Umbilical cord (tissue), 2 donors: Measurements from ENCODE around the gene CBARP. TPM values are rescaled to one million over a fixed set of nuclear protein-coding genes. Genes with fewer than 3 reads are reported as not detected.
A peak's percentile ranks its signal among the peaks of the same experiment; 100 is the strongest.
"Not testable (repeated sequence)": the region's sequence is repeated elsewhere in the genome, so short reads cannot be mapped to it uniquely, and the experiment has no call there.

Experiments
- DNase-seq: peaks from one replicate; pipeline ENCODE4 v3.0.0-alpha.2; 2015; ENCODE audit warnings: low spot score
- total RNA-seq: library from RNA; depleted of rRNA; stranded (reverse); fragments of >200 nt; gene quantifications from one replicate; pipeline ENCODE4 v1.2.3, GENCODE V29; 2014; ENCODE audit warnings: low replicate concordance; ENCODE audit not compliant: insufficient read depth

Gene CBARP
- total RNA-seq, 1 donor from 2014 or later: not detected

DNA sequence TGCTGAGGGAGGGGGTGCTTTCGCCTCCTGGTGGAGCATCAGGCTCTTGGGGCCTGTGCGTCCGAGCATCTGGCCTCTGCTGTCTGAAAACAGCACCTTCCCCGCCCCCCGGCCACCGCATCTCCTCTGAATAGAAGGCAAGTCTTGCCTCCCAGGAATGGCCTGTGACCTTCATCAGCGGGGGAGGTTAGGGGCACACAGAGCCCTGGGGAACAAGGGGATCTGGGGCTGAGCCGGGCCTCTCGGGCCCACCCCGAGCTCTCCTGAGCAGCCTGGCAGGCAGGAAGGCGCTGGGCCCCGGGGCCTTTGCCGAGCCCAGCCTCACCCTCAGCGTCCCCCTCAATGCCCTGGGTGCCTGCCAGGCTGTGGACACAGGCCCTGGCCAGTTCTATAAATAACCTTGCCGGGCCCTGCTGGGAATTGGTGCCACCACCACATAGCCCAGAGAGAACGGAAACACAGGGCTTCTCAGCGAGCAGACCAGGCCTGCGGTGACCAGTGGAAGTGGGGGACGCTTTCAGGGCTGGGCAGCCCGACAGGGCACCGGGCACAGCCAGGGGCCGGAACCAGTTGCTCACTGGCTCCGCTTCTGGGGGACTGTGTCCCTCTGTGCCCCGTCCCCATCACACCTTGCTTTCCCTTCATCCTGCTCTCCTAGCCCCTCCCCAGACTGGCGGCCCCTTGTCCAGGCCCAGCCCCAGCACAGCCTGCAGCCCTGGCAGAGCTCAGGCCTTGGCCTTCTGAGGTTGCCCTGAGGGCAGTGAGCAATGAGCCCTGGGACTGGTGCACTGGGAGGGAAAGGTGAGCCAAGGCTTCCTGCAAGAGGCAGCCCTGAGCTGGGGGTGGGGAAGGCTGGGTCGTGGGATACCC is 22.7 kb downstream of the CBARP start:
- DNase-seq: no peak

DNA sequence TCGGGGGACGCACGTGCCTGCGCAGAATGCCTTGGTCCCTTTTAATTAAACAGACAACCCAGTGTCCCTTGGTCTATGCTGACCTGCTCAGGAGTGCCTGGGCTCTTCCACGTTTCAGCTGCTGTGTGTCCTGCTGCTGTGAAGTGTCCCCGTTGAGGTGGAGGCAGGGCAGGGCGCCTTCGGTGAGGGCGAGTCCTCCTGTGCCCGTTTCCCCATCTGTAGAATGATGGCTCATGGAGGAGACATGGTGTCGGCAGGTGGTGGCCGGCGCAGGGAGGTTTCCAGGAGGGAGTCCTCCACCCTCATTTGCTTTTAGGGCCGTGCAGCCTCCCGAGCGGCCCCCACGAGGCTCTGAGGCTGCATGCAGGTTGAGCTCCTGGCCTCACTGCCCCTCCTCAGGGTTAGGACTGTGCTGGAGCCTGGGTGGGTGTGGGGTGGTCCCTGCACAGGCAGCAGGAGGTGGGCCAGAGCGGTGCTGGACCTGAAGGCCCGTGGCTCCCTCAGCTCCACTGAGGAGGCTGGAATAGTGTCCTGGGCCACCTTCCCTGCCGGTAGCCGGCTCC is 23.4 kb downstream of the CBARP start:
- DNase-seq: no peak

DNA sequence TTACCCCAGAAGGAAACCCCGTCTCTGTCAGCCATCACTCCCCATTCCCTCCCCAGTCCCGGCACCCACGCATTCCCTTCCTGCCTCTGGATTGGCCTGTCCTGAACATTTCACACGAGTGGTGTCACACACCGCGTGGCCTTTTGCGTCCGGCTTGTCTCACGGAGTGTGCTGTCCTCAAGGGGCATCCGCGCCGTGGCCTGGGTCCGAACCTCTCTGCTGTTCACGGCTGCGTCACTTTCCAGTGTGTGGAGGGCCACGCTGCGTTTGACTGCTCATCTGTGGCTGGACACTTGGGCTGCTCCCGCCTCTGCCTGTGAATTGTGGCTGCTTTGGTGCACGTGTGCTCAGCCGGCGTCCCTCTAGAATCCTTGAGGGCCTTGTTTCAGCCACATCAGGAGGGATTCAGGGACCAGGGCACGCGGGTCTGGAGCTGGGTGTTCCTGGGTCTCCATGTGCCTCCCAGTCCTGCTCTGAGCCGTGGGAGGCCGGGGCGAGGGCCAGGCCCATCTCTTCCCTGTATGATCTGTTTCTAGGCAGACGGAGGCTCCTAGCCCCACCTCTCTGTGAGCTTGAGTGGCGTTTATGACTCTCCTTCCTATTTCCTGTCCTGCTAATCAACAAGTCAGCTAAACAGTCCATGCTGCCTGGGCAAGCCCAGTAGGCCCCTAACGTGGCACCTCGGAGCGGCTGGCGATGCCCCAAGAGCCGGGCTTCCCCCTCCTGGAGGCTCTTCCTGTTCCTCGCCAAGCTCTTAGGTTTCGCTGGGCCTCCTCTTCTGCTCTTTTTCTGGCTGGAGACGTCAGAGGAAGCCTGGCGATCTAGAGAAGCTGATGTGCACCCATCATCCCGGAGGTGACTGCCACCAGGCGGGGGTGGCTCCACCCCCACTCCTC is 24.2 kb downstream of the CBARP start:
- DNase-seq: peak; percentile 93

DNA sequence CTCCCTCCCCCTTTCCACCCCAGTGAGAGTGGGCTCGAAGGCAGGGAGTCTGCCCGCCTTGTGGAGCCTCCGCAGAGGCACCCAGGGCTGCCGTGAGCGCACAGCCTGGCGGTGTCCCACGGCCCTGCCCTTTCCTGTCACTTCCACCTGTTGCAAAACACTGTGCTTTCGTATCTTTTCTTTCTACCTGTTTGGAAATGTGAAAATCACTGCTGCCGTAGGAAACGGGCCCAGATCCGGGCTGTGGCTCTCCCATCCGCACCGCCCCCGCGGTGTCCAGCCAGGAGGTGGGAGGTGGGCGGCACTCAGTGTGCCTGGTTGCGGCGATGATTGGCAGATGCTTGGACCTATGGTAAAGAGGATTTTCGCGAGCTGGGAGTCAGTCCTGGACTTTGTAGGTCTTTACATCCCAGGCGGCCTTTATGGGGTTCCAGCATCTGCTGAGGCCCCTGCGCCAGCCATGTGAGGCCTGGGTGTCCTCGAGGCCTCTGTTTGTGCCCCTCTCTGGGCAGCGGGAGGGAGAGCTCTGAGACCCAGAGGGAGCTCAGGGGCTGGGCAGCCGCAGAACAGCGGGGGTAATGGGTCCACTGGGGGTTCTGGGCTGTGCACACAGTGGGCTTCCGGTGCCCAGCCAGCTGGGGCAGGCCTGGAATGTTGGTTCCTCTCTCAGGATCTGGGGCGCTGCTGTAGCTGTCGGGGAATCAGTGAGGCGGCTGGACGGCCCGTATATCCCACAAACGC is 26.1 kb downstream of the CBARP start:
- no peak for DNase-seq

DNA sequence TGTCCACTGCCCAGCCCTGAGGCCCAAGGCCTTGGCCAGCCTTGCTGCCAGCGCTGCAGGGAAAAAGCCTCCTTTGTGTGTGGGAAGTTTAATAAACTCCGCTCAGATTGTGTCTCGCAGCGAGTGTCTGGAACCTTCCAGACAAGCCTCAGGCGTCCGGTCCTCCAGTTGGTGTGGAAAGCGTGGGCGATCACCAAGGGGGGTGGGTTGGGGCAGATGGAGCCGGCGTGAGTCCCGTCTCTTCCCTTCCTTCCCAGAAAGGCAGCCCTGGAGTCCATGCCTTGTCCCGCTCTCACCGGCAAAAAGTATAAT is 27.6 kb downstream of the CBARP start:
- DNase-seq: no peak

DNA sequence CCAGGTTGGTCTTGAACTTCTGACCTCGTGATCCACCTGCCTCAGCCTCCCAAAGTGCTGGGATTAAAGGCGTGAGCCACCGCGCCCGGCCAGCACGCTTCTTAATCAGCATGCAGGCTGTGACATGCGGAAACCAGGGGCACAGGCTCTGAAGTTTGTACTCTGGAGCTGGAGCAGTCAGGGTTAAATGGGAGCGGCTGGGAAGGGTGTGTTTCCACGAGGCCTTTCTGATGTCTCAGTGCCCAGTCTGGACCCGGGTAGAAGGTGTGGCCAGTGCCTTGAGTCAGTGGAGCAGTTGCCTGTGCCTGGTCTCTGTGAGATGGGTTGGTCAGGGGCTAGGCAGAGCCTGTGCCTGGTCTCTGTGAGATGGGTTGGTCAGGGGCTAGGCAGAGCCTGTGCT is 29.0 kb downstream of the CBARP start:
- not testable (repeated sequence) for DNase-seq

DNA sequence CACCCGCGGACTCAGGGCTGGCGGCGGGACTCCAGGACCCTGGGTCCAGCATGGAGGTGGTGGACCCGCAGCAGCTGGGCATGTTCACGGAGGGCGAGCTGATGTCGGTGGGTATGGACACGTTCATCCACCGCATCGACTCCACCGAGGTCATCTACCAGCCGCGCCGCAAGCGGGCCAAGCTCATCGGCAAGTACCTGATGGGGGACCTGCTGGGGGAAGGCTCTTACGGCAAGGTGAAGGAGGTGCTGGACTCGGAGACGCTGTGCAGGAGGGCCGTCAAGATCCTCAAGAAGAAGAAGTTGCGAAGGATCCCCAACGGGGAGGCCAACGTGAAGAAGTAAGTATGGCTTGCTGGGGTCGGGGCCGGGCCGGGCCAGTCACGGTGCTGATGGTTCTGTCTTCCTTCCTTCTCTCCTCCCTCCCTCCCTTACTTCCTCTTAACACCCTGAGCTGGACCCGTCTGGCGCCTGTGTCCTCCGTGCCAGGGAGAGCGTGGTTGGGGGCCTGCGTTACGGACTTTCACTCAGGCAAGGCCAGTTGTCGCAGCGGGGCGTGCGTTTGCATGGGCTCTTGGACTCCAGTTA is 30.8 kb downstream of the CBARP start:
- no peak for DNase-seq

DNA sequence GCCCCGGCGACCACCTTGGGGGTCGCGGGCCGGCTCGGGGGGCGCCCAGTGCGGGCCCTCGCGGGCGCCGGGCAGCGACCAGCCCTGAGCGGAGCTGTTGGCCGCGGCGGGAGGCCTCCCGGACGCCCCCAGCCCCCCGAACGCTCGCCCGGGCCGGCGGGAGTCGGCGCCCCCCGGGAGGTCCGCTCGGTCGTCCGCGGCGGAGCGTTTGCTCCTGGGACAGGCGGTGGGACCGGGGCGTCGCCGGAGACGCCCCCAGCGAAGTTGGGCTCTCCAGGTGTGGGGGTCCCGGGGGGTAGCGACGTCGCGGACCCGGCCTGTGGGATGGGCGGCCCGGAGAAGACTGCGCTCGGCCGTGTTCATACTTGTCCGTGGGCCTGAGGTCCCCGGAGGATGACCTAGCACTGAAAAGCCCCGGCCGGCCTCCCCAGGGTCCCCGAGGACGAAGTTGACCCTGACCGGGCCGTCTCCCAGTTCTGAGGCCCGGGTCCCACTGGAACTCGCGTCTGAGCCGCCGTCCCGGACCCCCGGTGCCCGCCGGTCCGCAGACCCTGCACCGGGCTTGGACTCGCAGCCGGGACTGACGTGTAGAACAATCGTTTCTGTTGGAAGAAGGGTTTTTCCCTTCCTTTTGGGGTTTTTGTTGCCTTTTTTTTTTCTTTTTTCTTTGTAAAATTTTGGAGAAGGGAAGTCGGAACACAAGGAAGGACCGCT is 31.5 kb downstream of the CBARP start:
- DNase-seq: no peak

DNA sequence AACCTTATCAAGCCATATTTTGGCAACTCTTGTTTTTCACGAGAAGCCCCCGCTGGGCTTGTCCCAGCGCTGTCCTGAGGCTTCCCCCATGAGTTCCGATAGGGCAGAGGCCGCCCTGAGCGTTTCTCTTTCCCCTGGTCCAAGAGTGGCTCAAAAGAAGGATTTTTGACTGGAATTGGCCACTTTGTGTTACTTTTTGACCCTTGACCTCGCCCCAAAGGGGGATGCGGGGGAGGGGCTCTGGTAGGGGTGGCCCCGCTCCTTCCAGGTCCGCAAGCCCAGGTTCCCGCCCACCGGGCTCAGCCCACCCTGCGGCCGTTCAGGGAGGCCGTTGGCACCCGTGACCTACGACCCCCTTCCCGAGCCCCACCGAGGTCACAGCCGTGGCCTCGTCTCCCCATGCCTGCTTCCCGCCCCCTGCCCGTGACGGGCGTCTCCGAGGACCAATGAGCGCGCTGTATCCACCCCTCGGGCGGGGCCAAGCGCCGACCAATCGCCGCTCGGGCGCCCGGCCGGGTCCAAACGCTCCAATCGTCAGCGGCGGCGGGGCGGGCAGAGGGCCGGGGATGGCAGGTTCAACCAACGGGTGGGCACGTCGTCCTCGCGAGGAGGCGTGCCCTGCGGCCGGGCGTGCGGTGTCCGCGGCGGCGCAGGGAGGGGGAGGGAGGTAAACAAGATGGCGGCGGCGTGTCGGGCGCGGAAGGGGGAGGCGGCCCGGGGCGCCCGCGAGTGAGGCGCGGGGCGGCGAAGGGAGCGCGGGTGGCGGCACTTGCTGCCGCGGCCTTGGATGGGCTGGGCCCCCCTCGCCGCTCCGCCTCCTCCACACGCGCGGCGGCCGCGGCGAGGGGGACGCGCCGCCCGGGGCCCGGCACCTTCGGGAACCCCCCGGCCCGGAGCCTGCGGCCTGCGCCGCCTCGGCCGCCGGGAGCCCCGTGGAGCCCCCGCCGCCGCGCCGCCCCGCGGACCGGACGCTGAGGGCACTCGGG is 32.4 kb downstream of the CBARP start, which contains the start of gene STK11:
STK11 (plus strand) TSS at position 665 of the 986 bp plus-strand sequence. CDS start 1,136 bp downstream, outside the sequence.
- DNase-seq: peak; percentile 99

DNA sequence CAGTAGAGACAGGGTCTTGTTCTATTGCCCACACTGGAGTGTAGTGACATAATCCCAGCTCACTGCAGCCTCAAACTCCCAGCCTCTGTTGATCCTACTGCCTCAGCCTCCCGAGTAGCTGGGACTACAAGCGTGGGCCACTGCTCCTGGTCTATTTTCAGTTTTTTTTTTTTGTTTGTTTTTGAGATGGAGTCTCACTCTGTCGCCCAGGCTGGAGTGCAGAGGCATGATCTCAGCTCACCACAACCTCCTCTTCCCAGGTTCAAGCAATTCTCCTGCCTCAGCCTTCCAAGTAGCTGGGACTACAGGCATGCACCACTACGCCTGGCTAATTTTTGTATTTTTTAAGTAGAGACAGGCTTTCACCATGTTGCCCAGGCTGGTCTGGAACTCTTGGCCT is 37.2 kb downstream of the CBARP start:
- DNase-seq: not testable (repeated sequence)

DNA sequence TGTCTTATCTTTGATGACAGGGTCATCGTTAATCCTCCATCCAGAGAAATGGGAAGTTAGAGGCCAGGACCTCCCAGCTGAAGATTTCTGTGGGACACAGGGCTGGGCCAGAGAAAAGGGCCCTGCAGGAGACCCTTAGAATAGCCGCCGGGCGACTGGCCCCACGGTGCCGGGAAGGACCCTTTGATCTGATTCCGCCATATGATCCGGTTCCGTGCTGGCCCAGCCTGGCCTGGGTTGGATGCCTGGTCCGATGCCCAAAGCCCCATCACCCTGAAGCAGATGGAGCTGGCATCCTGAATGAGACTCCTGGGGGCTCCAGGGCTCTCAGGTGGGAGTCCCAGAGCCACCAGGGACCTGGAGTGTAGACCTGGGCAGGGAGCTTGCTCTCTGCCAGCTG is 38.3 kb downstream of the CBARP start:
- DNase-seq: no peak

DNA sequence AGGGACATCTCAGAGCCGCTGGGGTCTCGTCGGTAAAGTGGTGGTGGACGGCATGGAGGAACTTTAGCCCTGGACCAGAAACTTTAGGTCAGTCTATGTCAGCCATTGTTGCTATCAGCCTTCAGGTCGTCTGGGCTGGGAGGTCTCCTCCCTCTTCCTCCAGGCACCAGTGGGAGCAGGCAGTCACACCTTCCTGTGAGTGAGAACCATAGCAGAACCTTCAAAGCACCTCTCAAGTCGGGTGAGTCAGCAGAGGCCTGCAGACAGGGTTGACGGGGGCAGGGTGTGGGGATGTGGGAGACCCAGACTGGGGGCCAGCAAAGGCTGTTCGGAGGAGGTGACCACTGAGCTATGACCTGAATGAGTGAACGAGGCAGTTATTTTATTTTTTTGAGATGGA is 48.4 kb downstream of the CBARP start:
- DNase-seq: no peak

DNA sequence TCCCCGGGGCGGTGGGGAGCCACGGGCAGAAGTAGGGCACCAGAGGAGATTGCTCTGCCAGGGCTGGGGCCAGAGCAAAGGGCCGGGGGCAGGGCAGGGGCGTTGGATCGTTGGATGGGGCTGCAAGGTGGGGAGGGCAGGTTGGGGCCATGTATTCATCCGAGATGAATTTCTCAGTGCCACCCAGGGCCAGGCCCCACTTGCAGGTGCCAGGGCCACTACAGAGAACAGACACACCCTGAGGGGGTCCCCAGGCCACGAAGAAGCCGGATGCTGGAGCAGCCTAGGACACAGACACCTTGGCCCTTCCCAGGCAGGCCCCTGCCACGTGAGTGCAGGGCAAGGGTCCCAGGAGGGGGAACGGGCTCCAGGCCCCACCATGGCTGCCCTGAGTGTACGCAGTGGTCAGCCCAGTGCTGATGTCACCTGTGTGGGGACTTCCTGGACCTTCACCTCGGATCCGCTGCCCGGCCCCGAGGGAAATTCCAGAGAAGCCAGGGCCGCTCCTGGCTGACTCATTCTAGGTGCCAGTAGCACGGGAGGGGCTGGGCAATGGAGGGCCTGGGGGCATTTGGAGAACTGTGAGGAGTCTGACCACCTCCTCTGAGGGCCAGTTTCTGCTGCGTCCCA is 54.1 kb downstream of the CBARP start:
- DNase-seq: no peak

DNA sequence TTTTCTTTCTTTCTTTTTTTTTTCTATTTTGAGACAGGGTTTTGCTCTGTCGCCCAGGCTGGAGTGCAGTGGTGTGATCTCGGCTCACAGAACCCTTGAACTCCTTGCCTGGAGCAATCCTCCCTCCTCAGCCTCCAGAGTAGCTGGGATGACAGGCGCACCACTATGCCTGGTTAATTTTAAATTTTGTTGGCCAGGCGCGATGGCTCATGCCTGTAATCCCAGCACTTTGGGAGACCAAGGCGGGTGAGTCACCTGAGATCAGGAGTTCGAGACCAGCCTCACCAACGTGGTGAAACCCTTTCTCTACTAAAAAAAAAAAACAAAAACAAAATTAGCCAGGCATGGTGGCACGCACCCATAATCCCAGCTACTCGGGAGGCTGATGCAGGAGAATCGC is 55.1 kb downstream of the CBARP start:
- no peak for DNase-seq

DNA sequence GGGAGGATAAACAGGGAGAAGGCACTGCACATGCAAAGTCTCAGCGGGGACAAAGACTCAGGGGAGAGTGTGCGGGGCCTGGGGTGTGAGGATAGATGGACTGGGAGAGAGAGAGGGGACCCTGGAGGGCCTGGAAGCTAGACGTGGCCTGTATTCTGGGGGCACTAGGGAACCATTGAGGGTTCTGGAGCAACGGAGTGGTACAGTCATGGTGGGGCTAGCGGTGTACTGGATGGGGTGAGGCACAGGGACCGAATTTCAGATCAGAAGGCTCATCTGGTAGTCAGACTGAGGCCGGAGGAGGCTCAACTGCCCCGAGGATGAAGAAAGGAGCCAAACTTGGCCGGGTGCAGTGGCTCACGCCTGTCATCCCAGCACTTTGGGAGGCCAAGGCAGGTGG is 55.7 kb downstream of the CBARP start:
- no peak for DNase-seq

DNA sequence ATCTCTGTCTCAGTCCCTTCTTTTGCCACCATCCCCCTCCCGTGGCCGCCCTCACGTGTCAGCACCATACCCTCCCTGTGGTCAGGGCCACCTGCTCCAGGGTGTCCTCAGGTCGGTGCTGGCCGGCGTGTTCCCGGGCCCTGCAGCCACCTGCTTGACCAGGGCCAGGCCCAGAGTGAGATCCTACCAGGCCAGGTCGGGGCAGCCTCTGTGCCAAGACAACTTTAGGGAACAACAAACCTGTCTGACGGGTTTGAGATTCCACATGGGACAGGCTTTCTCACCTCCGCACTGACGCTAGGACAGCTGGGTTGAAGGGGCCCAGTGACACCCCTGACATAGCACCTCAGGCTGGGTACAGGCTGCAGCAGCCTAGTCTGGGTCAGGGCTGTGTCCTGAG is 56.2 kb downstream of the CBARP start:
- DNase-seq: peak; percentile 54
